HepG2 (cell line): Measurements from ENCODE around the gene MTHFD1L. TPM values are rescaled to one million over a fixed set of nuclear protein-coding genes. Genes with fewer than 3 reads are reported as not detected.

Experiments
- ATAC-seq: fragments of 200-7000 bp; cut with Tn5 transposase; 3 replicates; pipeline ENCODE4 v1.9.1; 2020; ENCODE audit warnings: mild to moderate bottlenecking, moderate library complexity
- BruUV-seq: library from RNA; stranded (reverse); fragments of 400-500 nt; replicated peaks from 2 replicates; lab custom pipeline; 2021; lab: Mats Ljungman, UMichigan
- CTCF ChIA-PET: fragments of 300-600 bp; formaldehyde crosslinking; extraction: SDS; loops from one replicate; lab custom pipeline; 2021; ENCODE audit warnings: low total read pairs, inconsistent platforms, low intra/inter-chr PET ratio; lab: Yijun Ruan, JAX
- POLR2A ChIA-PET: fragments of 350-600 bp; sonication (Branson Sonifier 250); formaldehyde crosslinking; loops from one replicate; lab custom pipeline; 2020; ENCODE audit warnings: antibody characterized with exemption, inconsistent platforms; lab: Yijun Ruan, JAX
- DNase-seq: peaks from one replicate; pipeline ENCODE4 v3.0.0-alpha.2; 2015; ENCODE audit warnings: low spot score
- FAIRE-seq: peaks from 3 replicates; lab custom pipeline; 2011; peaks lifted over from hg19 to GRCh38; lab: Jason Lieb, UNC
- H2AFZ ChIP-seq: one replicate; pipeline ENCODE4 v1.6.1; 2011; ENCODE audit warnings: low read length, inconsistent platforms
- H3K27ac ChIP-seq: fragments of 300-600 bp; 3 replicates; pipeline ENCODE4 v1.8.0; 2011; ENCODE audit warnings: mixed run types, mild to moderate bottlenecking, mixed read lengths, low read length, inconsistent platforms; ENCODE audit not compliant: insufficient read depth; ENCODE audit errors: extremely low read length
- H3K27me3 ChIP-seq, 2 experiments: fragments of 200-600 bp in 1 of 2; 2 replicates in 1 of 2; 3 replicates in 1 of 2; pipeline versions ENCODE4 v1.6.0 to v1.8.0; 2011; ENCODE audit warnings: low read length in 2 of 2, mild to moderate bottlenecking in 2 of 2, moderate library complexity in 2 of 2, inconsistent platforms in 1 of 2; ENCODE audit not compliant: insufficient read depth in 2 of 2, control insufficient read depth in 1 of 2
- H3K36me3 ChIP-seq, 2 experiments: fragments of 200-600 bp in 1 of 2; replicated peaks in 1 of 2; 2 replicates in 1 of 2; 3 replicates in 1 of 2; pipeline versions ENCODE4 v1.5.1 to v1.8.0; 2011; ENCODE audit warnings: low read length in 2 of 2, inconsistent platforms in 1 of 2; ENCODE audit not compliant: insufficient read depth in 2 of 2, control insufficient read depth in 1 of 2
- H3K4me1 ChIP-seq: 2 replicates; pipeline ENCODE4 v1.5.1; 2012; ENCODE audit warnings: low read length, inconsistent platforms; ENCODE audit not compliant: insufficient read depth
- H3K4me2 ChIP-seq: 2 replicates; pipeline ENCODE4 v1.6.0; 2011; ENCODE audit warnings: low read depth, low read length, inconsistent platforms
- H3K4me3 ChIP-seq, 3 experiments: fragments of 200-600 bp in 1 of 3; sonication (generic), shearing (Covaris generic) in 1 of 3; replicated peaks in 1 of 3; 2 replicates each; pipeline ENCODE4 v1.5.1; 2011 to 2016; ENCODE audit warnings: low read length in 3 of 3, inconsistent platforms in 2 of 3, low read depth in 2 of 3, mild to moderate bottlenecking in 2 of 3, control low read depth in 1 of 3, mixed read lengths in 1 of 3; ENCODE audit not compliant: insufficient read depth in 1 of 3
- H3K79me2 ChIP-seq: one replicate; pipeline ENCODE4 v1.6.1; 2011; ENCODE audit warnings: low read length, inconsistent platforms; ENCODE audit not compliant: insufficient read depth
- H3K9ac ChIP-seq: 2 replicates; pipeline ENCODE4 v1.6.0; 2011; ENCODE audit warnings: mild to moderate bottlenecking, low read depth, low read length, inconsistent platforms; ENCODE audit not compliant: insufficient read depth
- H3K9me3 ChIP-seq: 2 replicates; pipeline ENCODE4 v1.5.1; 2012; ENCODE audit warnings: mild to moderate bottlenecking, low read length
- H4K20me1 ChIP-seq: 2 replicates; pipeline ENCODE4 v1.6.0; 2011; ENCODE audit warnings: inconsistent platforms, mild to moderate bottlenecking, low read length, moderate library complexity; ENCODE audit not compliant: insufficient read depth
- CEBPZ ChIP-seq: IDR thresholded peaks from 2 replicates; pipeline ENCODE4 v1.6.1; 2012; ENCODE audit warnings: low read length, improper control_type of control experiment
- FOSL2 ChIP-seq: sonication (generic); formaldehyde crosslinking; IDR thresholded peaks from 2 replicates; pipeline ENCODE4 v1.4.0; 2020; ENCODE audit warnings: missing genetic modification reagents
- FOXM1 ChIP-seq: sonication (generic); formaldehyde crosslinking; IDR thresholded peaks from 2 replicates; pipeline ENCODE4 v1.5.0; 2020; ENCODE audit warnings: missing genetic modification reagents
- GLI4 ChIP-seq: sonication (generic); formaldehyde crosslinking; IDR thresholded peaks from 2 replicates; pipeline ENCODE4 v1.5.1; 2020; ENCODE audit warnings: missing genetic modification reagents, mild to moderate bottlenecking, moderate library complexity, borderline replicate concordance
- HDAC6 ChIP-seq: fragments of 200-600 bp; sonication (generic); IDR thresholded peaks from 2 replicates; pipeline ENCODE4 v1.7.0; 2017; ENCODE audit warnings: mild to moderate bottlenecking, antibody characterized with exemption, low read length, low read depth
- HNRNPL ChIP-seq: fragments of 200-400 bp; formaldehyde crosslinking; IDR thresholded peaks from 2 replicates; pipeline ENCODE4 v1.6.1; 2017; ENCODE audit warnings: mild to moderate bottlenecking, low read depth, low read length
- KDM4B ChIP-seq: sonication (generic); formaldehyde crosslinking; IDR thresholded peaks from 2 replicates; pipeline ENCODE4 v1.4.0; 2020; ENCODE audit warnings: missing genetic modification reagents
- MXD3 ChIP-seq: IDR thresholded peaks from 2 replicates; pipeline ENCODE4 v1.6.1; 2016; ENCODE audit warnings: mild to moderate bottlenecking, missing biosample characterization, missing genetic modification reagents
- SUZ12 ChIP-seq: fragments of 150-350 bp; IDR thresholded peaks from 2 replicates; pipeline ENCODE4 v1.6.1; 2014; ENCODE audit warnings: low read depth, low read length
- TBX3 ChIP-seq: fragments of 450-650 bp; IDR thresholded peaks from 2 replicates; pipeline ENCODE4 v1.6.1; 2017; ENCODE audit warnings: antibody characterized with exemption, mild to moderate bottlenecking, inconsistent platforms, borderline replicate concordance
- ZNF570 ChIP-seq: sonication (generic); formaldehyde crosslinking; IDR thresholded peaks from 2 replicates; pipeline ENCODE4 v1.4.0; 2020; ENCODE audit warnings: mild to moderate bottlenecking, missing genetic modification reagents, borderline replicate concordance
- ZNF703 ChIP-seq: sonication (generic); formaldehyde crosslinking; IDR thresholded peaks from 2 replicates; pipeline ENCODE4 v1.5.1; 2020; ENCODE audit warnings: missing genetic modification reagents, mild to moderate bottlenecking, moderate library complexity, borderline replicate concordance
- WGBS: methylation state at CpG from one replicate; pipeline ENCODE4 v1.1.6; 2017; ENCODE audit warnings: low lambda C conversion rate; 5-methylcytosine and 5-hydroxymethylcytosine counted together
- in situ Hi-C: cut with HindIII; loops from 2 replicates; pipeline ENCODE4 v1.10.0; 2017; ENCODE audit warnings: low pct_unique_long_range_greater_than_20kb; ENCODE audit not compliant: extremely low pct_ligation_motif_present
- intact Hi-C: fragments of 100-400 bp; cut with micrococcal nuclease; formaldehyde crosslinking; loops from one replicate; pipeline ENCODE4 v1.10.0; 2022; ENCODE audit not compliant: unreplicated experiment
- polyA plus RNA-seq, 8 experiments: library from polyadenylated mRNA; depleted of rRNA in 3 of 8; stranded (reverse) in 7 of 8; unstranded in 1 of 8; fragments of >200 nt; fragmentation: Illumina TruSeq in 4 of 8; extraction: Trizol in 4 of 8; gene quantifications; 2 replicates each; pipeline versions ENCODE4 v1.2.1 to v1.2.3, GENCODE V29; 2011 to 2016; ENCODE audit warnings: low read depth in 4 of 8, missing spikeins in 1 of 8, mixed read lengths in 1 of 8; ENCODE audit not compliant: insufficient read depth in 1 of 8
- total RNA-seq, 5 experiments: library from RNA; depleted of rRNA; stranded (reverse); fragments of >200 nt; fragmentation: Illumina TruSeq; extraction: Trizol; gene quantifications; 2 replicates each; pipeline ENCODE4 v1.2.3, GENCODE V29; 2016; ENCODE audit warnings: low read depth in 1 of 5

MTHFD1L gene
- total and polyA plus RNA-seq, 2 of the 13 experiments (the other 11 are each of a cell fraction or from before 2014, with no cell fraction given): 24.0 to 39.6 TPM

- TF ChIP-seq HDAC6: no peak
- TF ChIP-seq MXD3: no peak
These were observed 150.6 kb downstream of the MTHFD1L start (continued) for GRCh38 chr6:151016107-151016506.

- no peak overlapping the region for H3K4me3 ChIP-seq
- peaks cover 16% of the 10 kb centered on the region for H3K4me1 ChIP-seq
- in situ Hi-C loops (no loop called here), intact Hi-C loops (loop anchor here (10.0 kb wide), 2 partner anchors 47 to 123 kb away; no protein-coding TSS in a partner anchor)
- H3K9me3 ChIP-seq: no peaks in the 10 kb centered on the region
- H3K4me2 ChIP-seq: no peak overlapping the region
- no peaks in the 10 kb centered on the region for H4K20me1 ChIP-seq
- H3K27me3 ChIP-seq: no peaks in the 10 kb centered on the region
- ChIA-PET POLR2A (interaction anchor here (0.9 to 1.3 kb wide), 2 partner anchors 18 to 27 kb away, joined by 3 to 4 read pairs; no protein-coding TSS in a partner anchor), CTCF (no interaction called here)
- H3K79me2 ChIP-seq: no peaks in the 10 kb centered on the region
- ATAC-seq (no peak), DNase-seq (no peak), FAIRE-seq (peak; percentile 15)
- no peak overlapping the region for H3K9ac ChIP-seq
- peaks cover 30 to 62% of the 10 kb centered on the region in 2 experiments for H3K36me3 ChIP-seq
- no TSS peak for BruUV-seq
- H2AFZ ChIP-seq: no peak overlapping the region
- 84% methylated on average over 8 of the region's 8 CpGs for whole genome bisulfite sequencing
- no peak overlapping the region for H3K27ac ChIP-seq
- TF ChIP-seq FOSL2 (CRISPR knock-in tag) (0 out of 2 replicates have a peak, but pooled peaks have one; percentile 13), FOXM1 (no peak)
These were observed 152.5 kb downstream of the MTHFD1L start for GRCh38 chr6:151018046-151018445.

GRCh38 chr6:151018911-151019782, 153.6 kb downstream of the MTHFD1L start:
- in situ Hi-C loops (no loop called here), intact Hi-C loops (loop anchor here (10.0 kb wide), 2 partner anchors 46 to 124 kb away; no protein-coding TSS in a partner anchor)
- ChIA-PET POLR2A (interaction anchor here (1.3 kb wide), 1 partner anchor 17 kb away, joined by 4 read pairs; no protein-coding TSS in a partner anchor), CTCF (no interaction called here)
- 73% methylated on average over 7 of the region's 7 CpGs for WGBS
- ATAC-seq (no peak), FAIRE-seq (no peak), DNase-seq (no peak)
- no peak overlapping the region for H3K4me3 ChIP-seq
- no peaks in the 10 kb centered on the region for H3K9me3 ChIP-seq
- no peak overlapping the region for H3K27ac ChIP-seq
- H3K36me3 ChIP-seq: peaks cover 29 to 62% of the 10 kb centered on the region in 2 experiments
- no peak overlapping the region for H2AFZ ChIP-seq
- H3K4me1 ChIP-seq: peaks cover 7% of the 10 kb centered on the region
- no peak overlapping the region for H3K9ac ChIP-seq
- no TSS peak for BruUV-seq
- no peaks in the 10 kb centered on the region for H3K79me2 ChIP-seq
- no peaks in the 10 kb centered on the region for H3K27me3 ChIP-seq
- H3K4me2 ChIP-seq: no peak overlapping the region
- no peaks in the 10 kb centered on the region for H4K20me1 ChIP-seq
- no peak for TF ChIP-seq ZNF703 (CRISPR knock-in tag)
- no peak for TF ChIP-seq CEBPZ
- no peak for TF ChIP-seq GLI4 (CRISPR knock-in tag)
- TF ChIP-seq ZNF570: no peak
- TF ChIP-seq SUZ12: no peak
- no peak for TF ChIP-seq KDM4B (CRISPR knock-in tag)
- no peak for TF ChIP-seq HNRNPL
- TF ChIP-seq TBX3: no peak
